HG03520 (cell line): Measurements from ENCODE around the gene ASH1L.
A peak's percentile ranks its signal among the peaks of the same experiment; 100 is the strongest.
"Not testable (repeated sequence)": the region's sequence is repeated elsewhere in the genome, so short reads cannot be mapped to it uniquely, and the experiment has no call there.

Experiments
- ATAC-seq: cut with Tn5 transposase; IDR thresholded peaks from one replicate; pipeline ENCODE4 v1.9.1; 2021; ENCODE audit warnings: mild to moderate bottlenecking, moderate library complexity; ENCODE audit not compliant: unreplicated experiment

The ASH1L gene

GRCh38 chr1:155339515-155340097 is 223.0 kb downstream of the ASH1L start:
- no peak for ATAC-seq

- ATAC-seq: no peak
Measured at GRCh38 chr1:155334962-155335361, 227.6 kb downstream of the ASH1L start.

GRCh38 chr1:155329980-155330598 is 232.5 kb downstream of the ASH1L start:
- ATAC-seq: no peak

- not testable (repeated sequence) for ATAC-seq
Measured at GRCh38 chr1:155328856-155329255, 233.7 kb downstream of the ASH1L start.

GRCh38 chr1:155327981-155328380 is 234.6 kb downstream of the ASH1L start:
- ATAC-seq: no peak

GRCh38 chr1:155326631-155327037 is 236.0 kb downstream of the ASH1L start:
- ATAC-seq: no peak

GRCh38 chr1:155326020-155326526 is 236.5 kb downstream of the ASH1L start:
- ATAC-seq: no peak

GRCh38 chr1:155325603-155325893 is 237.1 kb downstream of the ASH1L start:
- no peak for ATAC-seq

GRCh38 chr1:155324717-155325602 is 237.6 kb downstream of the ASH1L start:
- no peak for ATAC-seq

GRCh38 chr1:155324037-155324716 is 238.4 kb downstream of the ASH1L start:
- peak; percentile 39 for ATAC-seq

GRCh38 chr1:155323729-155324036 is 238.9 kb downstream of the ASH1L start:
- ATAC-seq: peak; percentile 27

- ATAC-seq: peak; percentile 41
Measured at GRCh38 chr1:155322953-155323728, 239.5 kb downstream of the ASH1L start.

- no peak for ATAC-seq
Measured at GRCh38 chr1:155322571-155322952, 240.0 kb downstream of the ASH1L start.

- ATAC-seq: no peak
Measured at GRCh38 chr1:155321639-155322503, 240.7 kb downstream of the ASH1L start.

GRCh38 chr1:155320661-155321617 is 241.7 kb downstream of the ASH1L start, which contains the start of gene RUSC1:
RUSC1 (plus strand) TSS chr1:155320894; CDS start chr1:155321774, 880 bp downstream.
- ATAC-seq: no peak

GRCh38 chr1:155320252-155320651 is 242.4 kb downstream of the ASH1L start:
- ATAC-seq: no peak

- no peak for ATAC-seq
Measured at GRCh38 chr1:155319536-155319935, 243.1 kb downstream of the ASH1L start.

- no peak for ATAC-seq
Measured at GRCh38 chr1:155318082-155318481, 244.5 kb downstream of the ASH1L start.

GRCh38 chr1:155316922-155317321 is 245.7 kb downstream of the ASH1L start:
- no peak for ATAC-seq
